ENCODE measurements around the gene UVRAG.

GRCh38 chr11:76007166-76007565, 192.2 kb downstream of the UVRAG start:
- TF ChIP-seq OVOL3 (tag by site-specific recombination; IDR thresholded peaks at IDR 0.05) (no peak), ZNF561 (tag by site-specific recombination; IDR thresholded peaks at IDR 0.05; ENCODE audit: borderline replicate concordance) (no peak), BCL11A (tag by site-specific recombination; IDR thresholded peaks at IDR 0.05; ENCODE audit: low read depth) (no peak), ZNF391 (tag by site-specific recombination; IDR thresholded peaks at IDR 0.05; ENCODE audit: borderline replicate concordance, low read depth) (no peak), ZNF501 (tag by site-specific recombination; IDR thresholded peaks at IDR 0.05) (no peak)
- TF ChIP-seq, protein P1, sequence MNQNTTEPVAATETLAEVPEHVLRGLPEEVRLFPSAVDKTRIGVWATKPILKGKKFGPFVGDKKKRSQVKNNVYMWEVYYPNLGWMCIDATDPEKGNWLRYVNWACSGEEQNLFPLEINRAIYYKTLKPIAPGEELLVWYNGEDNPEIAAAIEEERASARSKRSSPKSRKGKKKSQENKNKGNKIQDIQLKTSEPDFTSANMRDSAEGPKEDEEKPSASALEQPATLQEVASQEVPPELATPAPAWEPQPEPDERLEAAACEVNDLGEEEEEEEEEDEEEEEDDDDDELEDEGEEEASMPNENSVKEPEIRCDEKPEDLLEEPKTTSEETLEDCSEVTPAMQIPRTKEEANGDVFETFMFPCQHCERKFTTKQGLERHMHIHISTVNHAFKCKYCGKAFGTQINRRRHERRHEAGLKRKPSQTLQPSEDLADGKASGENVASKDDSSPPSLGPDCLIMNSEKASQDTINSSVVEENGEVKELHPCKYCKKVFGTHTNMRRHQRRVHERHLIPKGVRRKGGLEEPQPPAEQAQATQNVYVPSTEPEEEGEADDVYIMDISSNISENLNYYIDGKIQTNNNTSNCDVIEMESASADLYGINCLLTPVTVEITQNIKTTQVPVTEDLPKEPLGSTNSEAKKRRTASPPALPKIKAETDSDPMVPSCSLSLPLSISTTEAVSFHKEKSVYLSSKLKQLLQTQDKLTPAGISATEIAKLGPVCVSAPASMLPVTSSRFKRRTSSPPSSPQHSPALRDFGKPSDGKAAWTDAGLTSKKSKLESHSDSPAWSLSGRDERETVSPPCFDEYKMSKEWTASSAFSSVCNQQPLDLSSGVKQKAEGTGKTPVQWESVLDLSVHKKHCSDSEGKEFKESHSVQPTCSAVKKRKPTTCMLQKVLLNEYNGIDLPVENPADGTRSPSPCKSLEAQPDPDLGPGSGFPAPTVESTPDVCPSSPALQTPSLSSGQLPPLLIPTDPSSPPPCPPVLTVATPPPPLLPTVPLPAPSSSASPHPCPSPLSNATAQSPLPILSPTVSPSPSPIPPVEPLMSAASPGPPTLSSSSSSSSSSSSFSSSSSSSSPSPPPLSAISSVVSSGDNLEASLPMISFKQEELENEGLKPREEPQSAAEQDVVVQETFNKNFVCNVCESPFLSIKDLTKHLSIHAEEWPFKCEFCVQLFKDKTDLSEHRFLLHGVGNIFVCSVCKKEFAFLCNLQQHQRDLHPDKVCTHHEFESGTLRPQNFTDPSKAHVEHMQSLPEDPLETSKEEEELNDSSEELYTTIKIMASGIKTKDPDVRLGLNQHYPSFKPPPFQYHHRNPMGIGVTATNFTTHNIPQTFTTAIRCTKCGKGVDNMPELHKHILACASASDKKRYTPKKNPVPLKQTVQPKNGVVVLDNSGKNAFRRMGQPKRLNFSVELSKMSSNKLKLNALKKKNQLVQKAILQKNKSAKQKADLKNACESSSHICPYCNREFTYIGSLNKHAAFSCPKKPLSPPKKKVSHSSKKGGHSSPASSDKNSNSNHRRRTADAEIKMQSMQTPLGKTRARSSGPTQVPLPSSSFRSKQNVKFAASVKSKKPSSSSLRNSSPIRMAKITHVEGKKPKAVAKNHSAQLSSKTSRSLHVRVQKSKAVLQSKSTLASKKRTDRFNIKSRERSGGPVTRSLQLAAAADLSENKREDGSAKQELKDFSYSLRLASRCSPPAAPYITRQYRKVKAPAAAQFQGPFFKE (tag by site-specific recombination; IDR thresholded peaks at IDR 0.05; ENCODE audit: borderline replicate concordance), result no peak

Data from HEK293 (cell line).